CD14-positive monocyte (primary cell): Measurements from ENCODE around the gene ARNT2. TPM values are rescaled to one million over a fixed set of nuclear protein-coding genes. Genes with fewer than 3 reads are reported as not detected.

Source experiments
- DNase-seq, 3 donors: peaks; one replicate each; pipeline ENCODE4 v3.0.0-alpha.2; 2011 to 2022
- H2AFZ ChIP-seq: 2 replicates; pipeline ENCODE4 v1.6.0; 2012; ENCODE audit warnings: mild to moderate bottlenecking, low read depth, low read length, inconsistent platforms; ENCODE audit not compliant: insufficient read depth, poor library complexity, severe bottlenecking
- H3K27ac ChIP-seq, 2 donors: 1 replicate in 1 of 2; 2 replicates in 1 of 2; pipeline ENCODE4 v1.5.1; 2012 to 2013; ENCODE audit warnings: low read length in 2 of 2, control low read depth in 1 of 2, inconsistent platforms in 1 of 2, low read depth in 1 of 2, mild to moderate bottlenecking in 1 of 2
- H3K27me3 ChIP-seq, 2 donors: one replicate each; pipeline versions ENCODE4 v1.6.0 to v1.6.1; 2011 to 2013; ENCODE audit warnings: low read length in 2 of 2; ENCODE audit not compliant: control insufficient read depth in 2 of 2, insufficient read depth in 2 of 2
- H3K36me3 ChIP-seq, 2 donors: replicated peaks in 1 of 2; 1 replicate in 1 of 2; 2 replicates in 1 of 2; pipeline versions ENCODE4 v1.5.1 to v1.6.1; 2012 to 2013; ENCODE audit warnings: low read length in 2 of 2, control low read depth in 1 of 2, inconsistent platforms in 1 of 2, mild to moderate bottlenecking in 1 of 2; ENCODE audit not compliant: insufficient read depth in 2 of 2, control insufficient read depth in 1 of 2
- H3K4me1 ChIP-seq, 2 donors: 1 replicate in 1 of 2; 2 replicates in 1 of 2; pipeline versions ENCODE4 v1.5.1 to v1.6.1; 2012 to 2013; ENCODE audit warnings: low read length in 2 of 2, control low read depth in 1 of 2, inconsistent platforms in 1 of 2, mild to moderate bottlenecking in 1 of 2, moderate library complexity in 1 of 2; ENCODE audit not compliant: insufficient read depth in 2 of 2, control insufficient read depth in 1 of 2
- H3K4me2 ChIP-seq: replicated peaks from 2 replicates; pipeline ENCODE3; 2012; ENCODE audit warnings: low read length, moderate library complexity, mild to moderate bottlenecking; ENCODE audit not compliant: poor library complexity, severe bottlenecking; ENCODE audit errors: extremely low read depth
- H3K4me3 ChIP-seq, 3 experiments: fragments of 200-600 bp in 1 of 3; sonication (generic) in 1 of 3; replicated peaks in 1 of 3; 1 replicate in 2 of 3; 2 replicates in 1 of 3; pipeline ENCODE4 v1.5.1; 2011 to 2013; ENCODE audit warnings: low read length in 3 of 3, mild to moderate bottlenecking in 3 of 3, control low read depth in 2 of 3, low read depth in 2 of 3, inconsistent platforms in 1 of 3, moderate library complexity in 1 of 3
- H3K79me2 ChIP-seq: 2 replicates; pipeline ENCODE4 v1.6.0; 2012; ENCODE audit warnings: mild to moderate bottlenecking, control low read depth, inconsistent platforms, low read length, moderate library complexity; ENCODE audit not compliant: insufficient read depth
- H3K9ac ChIP-seq: 2 replicates; pipeline ENCODE4 v1.6.0; 2017; ENCODE audit warnings: low read length, mild to moderate bottlenecking; ENCODE audit not compliant: insufficient read depth, poor library complexity, severe bottlenecking
- H3K9me3 ChIP-seq, 2 donors: replicated peaks in 1 of 2; 1 replicate in 1 of 2; 2 replicates in 1 of 2; pipeline versions ENCODE4 v1.5.1 to v1.6.1; 2012 to 2013; ENCODE audit warnings: low read length in 2 of 2, control low read depth in 1 of 2; ENCODE audit not compliant: control insufficient read depth in 1 of 2, insufficient read depth in 1 of 2
- H4K20me1 ChIP-seq: 2 replicates; pipeline ENCODE4 v1.6.0; 2012; ENCODE audit warnings: mild to moderate bottlenecking, low read length, control low read depth, moderate library complexity; ENCODE audit not compliant: insufficient read depth
- H3K27ac Mint-ChIP-seq, 7 donors: one replicate each; pipeline ENCODE4 v1.8.0; 2020; ENCODE audit warnings: mild to moderate bottlenecking in 7 of 7, mixed read lengths in 7 of 7, moderate library complexity in 6 of 7, inconsistent platforms in 2 of 7
- H3K27me3 Mint-ChIP-seq, 3 donors: one replicate each; pipeline ENCODE4 v1.8.0; 2021 to 2022; ENCODE audit warnings: low read depth in 3 of 3, mild to moderate bottlenecking in 3 of 3, mixed read lengths in 3 of 3, moderate library complexity in 3 of 3, inconsistent platforms in 1 of 3
- H3K36me3 Mint-ChIP-seq, 2 donors: one replicate each; pipeline ENCODE4 v1.8.0; 2020; ENCODE audit warnings: mixed read lengths in 2 of 2, inconsistent platforms in 1 of 2, mild to moderate bottlenecking in 1 of 2
- H3K4me1 Mint-ChIP-seq: one replicate; pipeline ENCODE4 v1.8.0; 2020; ENCODE audit warnings: mild to moderate bottlenecking, mixed read lengths
- H3K4me3 Mint-ChIP-seq, 2 donors: one replicate each; pipeline ENCODE4 v1.8.0; 2020; ENCODE audit warnings: mild to moderate bottlenecking in 2 of 2, mixed read lengths in 2 of 2, moderate library complexity in 1 of 2
- H3K9me3 Mint-ChIP-seq, 7 donors: one replicate each; pipeline ENCODE4 v1.8.0; 2020 to 2022; ENCODE audit warnings: mixed read lengths in 7 of 7, mild to moderate bottlenecking in 6 of 7, moderate library complexity in 6 of 7, inconsistent platforms in 2 of 7
- WGBS: methylation state at CpG from one replicate; pipeline ENCODE4 v1.1.5; 2013; ENCODE audit warnings: missing lambda C conversion rate; ENCODE audit not compliant: insufficient coverage; 5-methylcytosine and 5-hydroxymethylcytosine counted together
- intact Hi-C, 2 donors: fragments of 100-400 bp; cut with micrococcal nuclease; formaldehyde crosslinking; loops; one replicate each; pipeline versions ENCODE4 v1.15.0 to v1.15.1; 2023
- polyA plus RNA-seq, 3 donors: library from polyadenylated mRNA; depleted of rRNA in 1 of 3; unstranded in 2 of 3; stranded (reverse) in 1 of 3; fragments of 300-500 nt in 2 of 3; fragments of >200 nt in 1 of 3; fragmentation: Illumina TruSeq in 2 of 3; gene quantifications; 1 replicate in 2 of 3; 2 replicates in 1 of 3; pipeline ENCODE4 v1.2.3, GENCODE V29; 2012 to 2021
- TF ChIP-seq, protein P1 (sequence below): fragments of 200-600 bp; IDR thresholded peaks from one replicate; pipeline ENCODE4 v1.8.0; 2022; ENCODE audit warnings: antibody characterized with exemption, mild to moderate bottlenecking

The ARNT2 gene
- polyA plus RNA-seq, 3 donors: not detected

DNA sequence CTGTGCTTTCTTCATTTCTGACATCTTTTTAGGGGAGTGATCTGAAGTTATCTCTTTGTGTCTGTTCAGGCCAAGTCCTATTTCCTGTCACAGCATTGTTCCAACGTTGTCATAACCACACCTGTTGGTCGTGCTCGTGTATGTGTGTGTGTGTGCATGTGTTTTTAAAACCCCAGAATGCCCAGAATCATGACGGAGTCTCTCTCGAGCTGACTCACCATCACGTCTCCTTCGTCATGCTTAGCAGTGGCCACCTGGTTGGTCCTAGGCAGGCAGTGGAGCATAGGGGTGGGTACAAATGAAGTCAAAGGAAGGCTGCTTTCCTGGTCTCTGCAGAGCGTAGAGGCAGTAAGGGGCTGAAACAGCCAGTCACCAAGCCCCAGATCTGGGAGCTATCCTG is 164.1 kb downstream of the ARNT2 start:
- H3K9ac ChIP-seq: no peak overlapping the region
- intact Hi-C loops: no loop called here
- Mint-ChIP-seq H3K27ac (no peak overlapping the region), H3K4me3 (no peak overlapping the region), H3K36me3 (no peaks in the 10 kb centered on the region), H3K4me1 (peaks cover 2% of the 10 kb centered on the region), H3K27me3 (peaks cover 7 to 10% (median 8%) of the 10 kb centered on the region in 3 donors), H3K9me3 (peaks cover 0 to 2% (median 0%) of the 10 kb centered on the region in 7 donors)
- no peak overlapping the region for H3K4me2 ChIP-seq
- H3K27me3 ChIP-seq: no peaks in the 10 kb centered on the region
- DNase-seq: no peak
- H3K4me1 ChIP-seq: no peaks in the 10 kb centered on the region
- no peak overlapping the region for H3K4me3 ChIP-seq
- no peaks in the 10 kb centered on the region for H4K20me1 ChIP-seq
- no peaks in the 10 kb centered on the region for H3K36me3 ChIP-seq
- TF ChIP-seq, protein P1, sequence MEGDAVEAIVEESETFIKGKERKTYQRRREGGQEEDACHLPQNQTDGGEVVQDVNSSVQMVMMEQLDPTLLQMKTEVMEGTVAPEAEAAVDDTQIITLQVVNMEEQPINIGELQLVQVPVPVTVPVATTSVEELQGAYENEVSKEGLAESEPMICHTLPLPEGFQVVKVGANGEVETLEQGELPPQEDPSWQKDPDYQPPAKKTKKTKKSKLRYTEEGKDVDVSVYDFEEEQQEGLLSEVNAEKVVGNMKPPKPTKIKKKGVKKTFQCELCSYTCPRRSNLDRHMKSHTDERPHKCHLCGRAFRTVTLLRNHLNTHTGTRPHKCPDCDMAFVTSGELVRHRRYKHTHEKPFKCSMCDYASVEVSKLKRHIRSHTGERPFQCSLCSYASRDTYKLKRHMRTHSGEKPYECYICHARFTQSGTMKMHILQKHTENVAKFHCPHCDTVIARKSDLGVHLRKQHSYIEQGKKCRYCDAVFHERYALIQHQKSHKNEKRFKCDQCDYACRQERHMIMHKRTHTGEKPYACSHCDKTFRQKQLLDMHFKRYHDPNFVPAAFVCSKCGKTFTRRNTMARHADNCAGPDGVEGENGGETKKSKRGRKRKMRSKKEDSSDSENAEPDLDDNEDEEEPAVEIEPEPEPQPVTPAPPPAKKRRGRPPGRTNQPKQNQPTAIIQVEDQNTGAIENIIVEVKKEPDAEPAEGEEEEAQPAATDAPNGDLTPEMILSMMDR: no peak
- H3K9me3 ChIP-seq: no peaks in the 10 kb centered on the region
- H2AFZ ChIP-seq: no peak overlapping the region
- H3K79me2 ChIP-seq: no peaks in the 10 kb centered on the region
- WGBS: 79% methylated on average over 4 of the region's 8 CpGs
- H3K27ac ChIP-seq: no peak overlapping the region

DNA sequence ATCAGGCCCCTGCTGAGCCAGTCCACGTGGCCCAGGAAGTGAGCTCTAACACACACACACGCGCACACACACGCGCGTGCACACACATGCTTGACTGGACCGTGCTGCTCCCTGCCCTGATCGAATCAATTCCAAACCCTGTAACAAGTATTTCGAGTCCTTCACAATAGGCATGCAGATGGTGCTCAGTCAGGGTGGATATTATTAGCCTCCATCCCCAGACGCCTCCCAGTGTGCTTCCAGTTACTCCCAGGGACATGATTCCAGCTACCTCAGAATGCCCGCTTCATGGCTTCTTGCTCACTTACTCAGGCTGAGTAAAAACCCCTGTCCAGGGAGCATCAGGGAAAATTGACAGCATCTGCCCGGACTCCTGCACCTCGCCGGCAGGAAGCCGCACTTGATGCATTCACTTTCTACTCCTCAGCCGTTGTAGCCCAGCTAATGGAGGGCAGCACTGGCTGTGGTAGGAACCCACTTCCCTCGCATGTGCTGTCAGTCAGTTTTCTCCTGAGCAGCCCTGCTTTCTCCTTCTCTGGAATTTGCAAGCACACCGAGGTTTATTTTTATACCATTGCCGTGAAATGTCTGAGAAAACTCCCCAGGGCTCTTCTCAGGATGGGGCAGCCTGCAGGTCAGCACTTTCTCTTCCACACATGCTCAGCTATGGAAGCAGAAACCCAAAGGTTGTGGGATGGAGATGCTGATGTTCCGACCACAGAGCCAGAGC is 164.9 kb downstream of the ARNT2 start:
- Histone ChIP-seq H4K20me1 (no peaks in the 10 kb centered on the region), H3K9me3 (no peaks in the 10 kb centered on the region), H3K79me2 (no peaks in the 10 kb centered on the region), H2AFZ (no peak overlapping the region), H3K27me3 (no peaks in the 10 kb centered on the region), H3K4me1 (no peaks in the 10 kb centered on the region), H3K36me3 (no peaks in the 10 kb centered on the region), H3K4me3 (no peak overlapping the region), H3K9ac (no peak overlapping the region), H3K27ac (no peak overlapping the region), H3K4me2 (no peak overlapping the region)
- 75% methylated on average over 17 of the region's 20 CpGs for WGBS
- DNase-seq: no peak
- no peak overlapping the region for H3K27ac Mint-ChIP-seq
- peaks cover 6 to 10% (median 8%) of the 10 kb centered on the region in 3 donors for H3K27me3 Mint-ChIP-seq
- H3K36me3 Mint-ChIP-seq: no peaks in the 10 kb centered on the region
- H3K4me3 Mint-ChIP-seq: no peak overlapping the region
- H3K9me3 Mint-ChIP-seq: no peaks in the 10 kb centered on the region
- intact Hi-C loops: no loop called here
- H3K4me1 Mint-ChIP-seq: peaks cover 2% of the 10 kb centered on the region
- TF ChIP-seq, protein P1: no peak
